Measurements from ENCODE around the gene HK2. TPM values are rescaled to one million over a fixed set of nuclear protein-coding genes. Genes with fewer than 3 reads are reported as not detected.
"Not testable (repeated sequence)": the region's sequence is repeated elsewhere in the genome, so short reads cannot be mapped to it uniquely, and the experiment has no call there.

The HK2 gene
- 1.3 TPM for total RNA-seq

- peak; percentile 59 for DNase-seq (ENCODE audit: low spot score)
- ATAC-seq: peak; percentile 82
These were observed at the start of gene HK2 for GRCh38 chr2:74833418-74834233. Gene HK2 (plus strand): TSS chr2:74834127. CDS start chr2:74834581, 454 bp downstream.

GRCh38 chr2:74789271-74789670, 44.7 kb upstream of the HK2 start:
- ATAC-seq: peak; percentile 13
- no peak for DNase-seq (ENCODE audit: low spot score)

GRCh38 chr2:74792282-74792681, 41.6 kb upstream of the HK2 start:
- no peak for ATAC-seq
- DNase-seq (ENCODE audit: low spot score): no peak

- DNase-seq (ENCODE audit: low spot score); ATAC-seq: not testable (repeated sequence)
These were observed 39.0 kb upstream of the HK2 start for GRCh38 chr2:74794878-74795277.

DNA sequence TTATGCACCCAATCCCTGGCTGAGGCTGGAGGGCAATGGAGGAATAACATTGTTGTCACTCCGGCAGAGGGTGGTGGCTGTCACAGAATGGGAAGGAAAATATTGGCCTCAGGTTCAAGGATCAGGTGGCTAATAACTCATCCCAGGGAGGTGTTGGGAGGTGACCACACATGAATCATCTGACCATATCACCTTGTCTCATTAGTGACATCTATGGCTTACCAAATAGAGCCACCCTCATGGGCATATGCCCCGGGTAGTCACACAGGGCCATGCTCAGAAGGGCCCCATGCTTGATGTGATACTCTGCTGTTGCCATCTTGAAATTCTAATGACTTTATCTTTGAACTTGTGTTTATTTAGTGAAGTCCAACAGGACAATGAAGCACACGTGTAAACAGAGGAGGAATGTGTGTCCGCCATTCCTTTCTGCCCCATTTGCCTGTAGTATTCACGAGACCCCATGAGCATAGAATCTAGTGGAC, 27.5 kb upstream of the HK2 start:
- DNase-seq (ENCODE audit: low spot score): no peak

DNA sequence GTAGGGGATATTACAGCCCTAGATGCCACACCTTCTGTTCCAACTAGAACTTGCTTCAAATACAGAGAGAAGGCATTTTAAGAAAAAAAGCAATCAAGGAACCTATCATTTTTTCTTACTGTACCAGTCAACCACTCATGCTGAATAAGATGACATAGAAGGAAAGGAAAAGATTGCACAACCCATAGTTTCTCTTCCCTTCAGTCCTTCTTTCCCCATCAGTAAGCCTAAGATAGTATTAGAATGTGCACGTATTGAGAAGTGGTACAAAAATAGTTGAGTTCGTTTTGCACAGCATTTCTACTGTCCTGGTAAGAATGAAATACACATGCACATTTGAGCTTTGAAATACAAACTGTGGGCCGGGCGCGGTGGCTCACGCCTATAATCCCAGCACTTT, 27.0 kb upstream of the HK2 start:
- no peak for ATAC-seq
- no peak for DNase-seq (ENCODE audit: low spot score)

More for the DNA sequence above, 27.5 kb upstream of the HK2 start:
- ATAC-seq: no peak

DNA sequence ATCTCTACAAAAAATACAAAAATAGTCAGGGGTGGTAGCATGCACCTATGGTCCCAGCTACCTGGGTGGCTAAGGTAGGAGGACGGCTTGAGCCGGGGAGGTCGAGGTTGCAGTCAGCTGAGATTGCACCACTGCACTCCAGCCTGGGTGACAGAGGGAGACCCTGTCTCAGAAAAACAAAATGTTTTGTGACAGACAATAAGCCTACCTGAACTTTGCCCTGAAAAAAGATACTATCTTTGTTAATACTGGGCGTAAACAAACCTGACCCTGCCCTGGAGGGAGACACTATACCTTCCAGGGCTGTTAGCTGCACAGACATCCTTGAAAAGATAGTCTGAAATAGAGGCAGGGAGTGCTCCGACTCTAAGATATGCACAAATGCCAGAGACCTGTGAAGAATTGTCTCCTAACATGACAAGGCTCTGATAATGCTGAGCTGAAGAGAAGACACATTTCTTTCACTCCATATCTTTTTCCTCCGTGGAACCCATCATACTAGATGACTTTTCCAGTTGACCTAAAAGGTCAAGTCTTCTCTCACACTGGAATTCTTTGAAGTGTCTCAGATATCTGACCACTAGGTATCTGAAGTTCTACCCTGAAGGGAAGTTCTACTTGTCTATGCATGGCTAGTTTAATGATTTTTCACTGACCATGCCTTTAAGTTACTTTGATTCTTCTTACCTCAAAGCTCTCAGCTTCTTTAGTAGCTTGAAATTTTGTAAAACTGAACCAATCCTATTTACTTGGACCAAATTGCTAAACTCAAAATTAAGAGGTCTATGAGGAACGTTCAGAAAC, 20.9 kb upstream of the HK2 start:
- DNase-seq (ENCODE audit: low spot score): no peak
- ATAC-seq: no peak

DNA sequence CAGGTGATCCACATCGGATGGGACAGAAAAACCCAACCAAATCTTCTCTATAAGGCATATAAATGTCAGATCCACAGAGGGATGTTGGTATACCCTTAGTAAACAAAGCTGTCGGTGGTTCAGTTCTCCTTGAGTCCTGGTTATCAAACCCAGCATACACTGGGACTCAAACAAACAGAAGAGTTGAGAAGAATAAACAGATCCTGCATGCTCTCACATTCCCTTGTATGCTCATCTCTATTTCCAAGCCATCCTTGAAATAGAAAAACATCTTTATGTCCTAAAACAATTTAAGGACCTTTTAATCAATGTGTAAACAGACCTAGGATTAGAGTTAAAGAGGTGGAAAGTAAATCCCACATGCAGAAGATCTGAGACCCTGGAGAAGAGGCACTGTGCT, 19.8 kb upstream of the HK2 start:
- DNase-seq (ENCODE audit: low spot score) (no peak), ATAC-seq (no peak)

DNA sequence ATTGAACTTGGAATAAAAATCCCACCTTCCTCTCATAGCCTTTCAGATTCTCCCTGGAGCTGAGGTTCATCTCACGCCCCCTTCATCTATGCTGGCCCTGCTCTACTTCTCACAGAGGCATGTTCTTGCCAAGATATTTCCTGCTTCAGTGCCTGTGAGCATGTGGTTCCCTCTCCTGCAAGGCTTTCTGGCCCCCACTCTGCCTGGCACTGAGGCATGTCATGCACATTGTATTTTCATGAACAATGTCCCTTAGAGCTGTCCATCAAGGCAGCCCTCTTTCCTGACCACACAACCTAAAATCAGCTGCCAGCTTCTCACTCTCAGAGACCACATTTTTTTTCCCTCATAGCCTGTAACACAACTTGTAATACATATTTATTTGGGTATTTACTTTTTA, 18.0 kb upstream of the HK2 start:
- DNase-seq (ENCODE audit: low spot score) (no peak), ATAC-seq (no peak)

- ATAC-seq: no peak
These were observed 17.2 kb upstream of the HK2 start for GRCh38 chr2:74816540-74817303.

DNA sequence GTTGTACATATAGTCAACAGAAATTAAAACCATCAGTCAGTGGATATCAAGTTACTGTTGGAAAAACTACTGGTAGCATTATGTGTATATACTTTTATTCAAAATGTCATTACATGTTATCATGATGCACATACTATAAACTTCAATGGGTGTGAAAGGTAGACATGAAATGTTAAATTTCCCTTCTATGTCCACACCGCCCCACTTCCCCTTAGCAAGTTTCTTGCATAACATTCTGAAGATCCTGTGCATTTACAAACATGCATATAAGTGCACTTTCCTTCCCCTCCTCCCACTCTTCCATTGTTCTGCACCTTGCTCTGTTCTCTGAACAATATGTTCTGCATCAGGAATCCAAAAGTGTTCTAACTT, 16.6 kb upstream of the HK2 start:
- DNase-seq (ENCODE audit: low spot score) (no peak), ATAC-seq (no peak)

More at GRCh38 chr2:74816540-74817303, 17.2 kb upstream of the HK2 start:
- DNase-seq (ENCODE audit: low spot score): no peak

GRCh38 chr2:74819702-74820101, 14.2 kb upstream of the HK2 start:
- ATAC-seq (no peak), DNase-seq (ENCODE audit: low spot score) (no peak)

- DNase-seq (ENCODE audit: low spot score) (no peak), ATAC-seq (no peak)
These were observed 12.5 kb upstream of the HK2 start for GRCh38 chr2:74821177-74822126.

DNA sequence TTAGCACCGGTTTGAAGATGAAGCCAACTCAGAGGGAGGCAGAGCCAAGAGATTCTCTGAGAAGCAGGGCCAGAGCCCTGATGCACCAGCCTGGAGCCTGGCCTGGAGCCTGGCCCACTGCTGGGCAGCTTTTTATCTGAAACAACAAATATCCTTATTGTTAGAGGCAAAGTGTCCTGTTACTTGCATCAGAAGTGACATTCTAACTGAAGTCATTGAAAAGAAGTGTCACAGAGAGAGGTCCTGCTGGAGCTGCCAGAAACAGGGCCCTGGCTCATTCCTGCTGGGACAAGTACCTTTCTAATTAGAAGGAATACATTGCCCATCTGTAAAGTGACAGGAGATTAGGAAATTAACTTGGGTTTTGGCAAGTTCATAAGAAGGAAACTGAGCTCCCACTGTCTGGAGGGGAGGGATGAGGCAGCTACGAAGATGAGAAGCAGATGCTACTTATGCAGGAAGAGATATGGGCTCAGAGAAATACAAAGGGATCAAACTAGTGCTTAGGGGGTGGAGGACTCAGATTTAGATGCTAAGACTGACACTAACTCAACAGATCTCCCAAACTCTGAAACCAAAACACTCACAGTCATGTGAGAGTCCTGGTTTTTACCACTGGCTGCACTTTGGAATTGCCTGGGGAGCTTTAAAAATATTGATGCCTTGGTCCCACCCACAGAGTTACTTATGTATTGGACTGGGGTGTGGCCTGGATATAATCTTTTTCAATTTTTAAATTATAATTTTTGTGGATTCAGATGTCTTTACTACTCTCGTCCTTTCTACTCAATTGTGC, 11.0 kb upstream of the HK2 start:
- DNase-seq (ENCODE audit: low spot score): no peak
- ATAC-seq: no peak

GRCh38 chr2:74824679-74825078, 9.2 kb upstream of the HK2 start:
- DNase-seq (ENCODE audit: low spot score): no peak
- no peak for ATAC-seq

GRCh38 chr2:74828543-74828942, 5.4 kb upstream of the HK2 start:
- DNase-seq (ENCODE audit: low spot score): no peak

GRCh38 chr2:74831693-74832530, 2.0 kb upstream of the HK2 start:
- DNase-seq (ENCODE audit: low spot score) (no peak), ATAC-seq (no peak)

More at GRCh38 chr2:74828543-74828942, 5.4 kb upstream of the HK2 start:
- ATAC-seq: no peak

DNA sequence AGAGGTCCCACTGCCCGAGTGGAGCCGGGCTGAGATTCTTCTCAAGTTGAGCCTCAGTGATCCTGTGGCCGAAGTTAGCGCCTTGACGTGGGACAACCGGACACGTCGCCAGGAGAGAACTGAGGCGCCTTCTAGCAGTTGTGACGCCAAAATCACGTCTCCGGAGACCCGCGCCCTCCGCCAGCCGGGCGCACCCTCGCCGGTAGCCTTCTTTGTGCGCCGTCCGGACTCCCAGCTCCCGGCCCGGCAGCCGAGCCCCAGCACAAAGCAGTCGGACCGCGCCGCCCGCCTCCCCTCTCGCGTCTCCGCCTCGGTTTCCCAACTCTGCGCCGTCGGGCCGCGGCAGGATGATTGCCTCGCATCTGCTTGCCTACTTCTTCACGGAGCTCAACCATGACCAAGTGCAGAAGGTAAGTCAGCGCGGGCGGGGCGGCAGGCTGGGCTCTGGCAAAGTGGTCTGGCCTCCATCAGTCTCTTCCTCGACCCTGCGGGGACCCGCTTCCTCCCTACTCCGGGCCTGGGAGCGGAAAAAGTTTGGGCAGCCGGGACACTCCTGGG, 386 bp downstream of the HK2 start:
- not testable (repeated sequence) for DNase-seq (ENCODE audit: low spot score); ATAC-seq
